ENCODE measurements around the gene FILIP1L. TPM values are rescaled to one million over a fixed set of nuclear protein-coding genes. Genes with fewer than 3 reads are reported as not detected.

The FILIP1L gene
- total RNA-seq, 1 experiment from 2014 or later = 4.3 TPM

DNA sequence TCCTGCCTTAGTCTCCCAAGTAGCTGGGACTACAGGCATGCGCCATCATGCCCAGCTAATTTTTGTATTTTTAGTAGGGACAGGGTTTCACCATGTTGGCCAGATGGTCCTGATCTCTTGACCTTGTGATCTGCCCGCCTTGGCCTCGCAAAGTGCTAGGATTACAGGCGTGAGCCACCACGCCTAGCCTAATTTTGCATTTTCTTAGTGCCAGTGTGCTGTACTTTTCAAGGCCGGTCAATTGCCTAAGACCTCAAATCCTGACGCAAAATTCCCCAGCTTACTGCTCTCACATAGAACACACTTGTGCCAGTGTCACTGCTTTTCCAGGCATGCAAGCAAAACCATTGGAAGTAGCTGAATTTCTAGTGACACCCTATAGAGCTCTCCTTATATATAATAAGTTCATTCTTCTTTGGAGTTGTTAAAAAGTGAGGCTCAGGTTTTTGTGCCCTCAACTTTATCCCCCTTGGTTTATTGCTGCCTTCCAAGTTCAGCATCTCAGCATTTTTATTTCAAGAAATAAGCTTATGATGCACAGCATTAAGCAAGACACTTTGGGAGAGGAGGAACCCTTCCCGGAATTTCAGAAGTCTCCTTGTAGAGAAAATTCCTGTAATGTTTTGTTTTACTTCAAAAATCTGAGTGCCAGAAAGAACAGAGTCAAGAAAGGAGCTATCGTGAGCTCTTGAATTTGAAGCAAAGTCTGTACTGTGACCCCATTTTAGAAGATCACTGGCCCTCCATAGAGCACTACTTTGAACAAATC is 93.2 kb downstream of the FILIP1L start:
- Histone ChIP-seq H3K4me1 (ENCODE audit: insufficient read depth, low read length, poor library complexity, severe bottlenecking) (no peaks in the 10 kb centered on the region), H3K27me3 (replicated peaks; ENCODE audit: insufficient read depth, low read depth, low read length, poor library complexity) (no peaks in the 10 kb centered on the region), H3K9me3 (ENCODE audit: low read depth, low read length, poor library complexity, severe bottlenecking) (no peaks in the 10 kb centered on the region), H3K4me3 (ENCODE audit: low read depth, low read length, poor library complexity, severe bottlenecking) (no peak overlapping the region), H3K36me3 (ENCODE audit: insufficient read depth, low read length, poor library complexity, severe bottlenecking) (no peaks in the 10 kb centered on the region), H3K27ac (ENCODE audit: low read depth, low read length, poor library complexity, severe bottlenecking) (no peak overlapping the region)
- no TSS peak for BruUV-seq (replicated peaks)
- TF ChIP-seq, protein P1, sequence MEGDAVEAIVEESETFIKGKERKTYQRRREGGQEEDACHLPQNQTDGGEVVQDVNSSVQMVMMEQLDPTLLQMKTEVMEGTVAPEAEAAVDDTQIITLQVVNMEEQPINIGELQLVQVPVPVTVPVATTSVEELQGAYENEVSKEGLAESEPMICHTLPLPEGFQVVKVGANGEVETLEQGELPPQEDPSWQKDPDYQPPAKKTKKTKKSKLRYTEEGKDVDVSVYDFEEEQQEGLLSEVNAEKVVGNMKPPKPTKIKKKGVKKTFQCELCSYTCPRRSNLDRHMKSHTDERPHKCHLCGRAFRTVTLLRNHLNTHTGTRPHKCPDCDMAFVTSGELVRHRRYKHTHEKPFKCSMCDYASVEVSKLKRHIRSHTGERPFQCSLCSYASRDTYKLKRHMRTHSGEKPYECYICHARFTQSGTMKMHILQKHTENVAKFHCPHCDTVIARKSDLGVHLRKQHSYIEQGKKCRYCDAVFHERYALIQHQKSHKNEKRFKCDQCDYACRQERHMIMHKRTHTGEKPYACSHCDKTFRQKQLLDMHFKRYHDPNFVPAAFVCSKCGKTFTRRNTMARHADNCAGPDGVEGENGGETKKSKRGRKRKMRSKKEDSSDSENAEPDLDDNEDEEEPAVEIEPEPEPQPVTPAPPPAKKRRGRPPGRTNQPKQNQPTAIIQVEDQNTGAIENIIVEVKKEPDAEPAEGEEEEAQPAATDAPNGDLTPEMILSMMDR (conservative IDR thresholded peaks at IDR 0.05; ENCODE audit: low read depth, low read length) = no peak
- no peak for TF ChIP-seq EZH2 (IDR thresholded peaks at IDR 0.05; ENCODE audit: borderline replicate concordance, low read depth, low read length, poor library complexity, severe bottlenecking)
- ChIA-PET POLR2A (ENCODE audit: low non-redundant PET) (no interaction called here), CTCF (no interaction called here)
- intact Hi-C loops (cut with micrococcal nuclease; ENCODE audit: unreplicated experiment) = no loop called here
- DNase-seq (ENCODE audit: low spot score) = no peak

DNA sequence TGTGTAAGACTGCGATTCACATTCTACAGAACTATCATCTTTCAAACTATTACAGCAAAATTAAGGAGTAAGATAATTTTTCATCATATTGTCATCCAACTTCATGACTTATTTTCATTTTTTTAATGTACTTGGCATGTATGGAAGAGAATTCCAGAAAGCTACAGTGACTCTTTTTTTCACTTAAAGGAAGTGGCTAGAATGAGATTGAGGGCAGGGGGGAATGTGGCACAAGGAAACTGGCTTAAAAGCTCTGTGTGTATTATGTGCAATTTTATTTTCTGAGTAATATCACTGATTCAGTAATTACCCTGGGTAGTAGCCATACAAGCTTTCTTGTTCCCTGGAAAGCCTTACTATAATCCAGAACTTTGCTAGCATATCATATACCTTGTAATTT is 94.6 kb downstream of the FILIP1L start:
- Histone ChIP-seq H3K4me1 (ENCODE audit: insufficient read depth, low read length, poor library complexity, severe bottlenecking) (no peaks in the 10 kb centered on the region), H3K4me3 (ENCODE audit: low read depth, low read length, poor library complexity, severe bottlenecking) (no peak overlapping the region), H3K9me3 (ENCODE audit: low read depth, low read length, poor library complexity, severe bottlenecking) (peaks cover 5% of the 10 kb centered on the region), H3K36me3 (ENCODE audit: insufficient read depth, low read length, poor library complexity, severe bottlenecking) (no peaks in the 10 kb centered on the region), H3K27ac (ENCODE audit: low read depth, low read length, poor library complexity, severe bottlenecking) (no peak overlapping the region), H3K27me3 (replicated peaks; ENCODE audit: insufficient read depth, low read depth, low read length, poor library complexity) (no peaks in the 10 kb centered on the region)
- intact Hi-C loops (cut with micrococcal nuclease; ENCODE audit: unreplicated experiment) = no loop called here
- no TSS peak for BruUV-seq (replicated peaks)
- ChIA-PET CTCF (no interaction called here), POLR2A (ENCODE audit: low non-redundant PET) (interaction anchor here (0.6 kb wide), 1 partner anchor 139 kb away, joined by 3 read pairs; no protein-coding TSS in a partner anchor)
- TF ChIP-seq EZH2 (IDR thresholded peaks at IDR 0.05; ENCODE audit: borderline replicate concordance, low read depth, low read length, poor library complexity, severe bottlenecking) = no peak
- TF ChIP-seq, protein P1 (conservative IDR thresholded peaks at IDR 0.05; ENCODE audit: low read depth, low read length) = no peak
- no peak for DNase-seq (ENCODE audit: low spot score)

DNA sequence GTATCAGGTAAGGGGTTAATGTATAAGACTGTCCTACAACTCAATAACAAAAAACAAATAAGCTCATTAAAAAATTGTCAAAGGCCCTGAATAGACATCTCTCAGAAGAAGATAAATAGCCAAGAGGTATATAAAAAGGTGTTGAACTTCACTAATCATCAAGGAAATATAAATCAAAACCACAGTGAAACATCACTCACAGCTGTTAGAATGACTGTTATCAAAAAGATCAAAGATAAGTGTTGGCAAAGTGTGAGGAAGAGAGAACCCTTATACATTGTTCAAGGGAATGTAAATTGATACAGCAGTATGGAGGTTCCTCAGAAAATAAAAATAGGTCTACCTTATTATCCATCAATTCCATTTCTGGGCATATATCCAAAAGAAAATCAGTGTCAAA is 95.5 kb downstream of the FILIP1L start:
- no TSS peak for BruUV-seq (replicated peaks)
- CTCF ChIA-PET = no interaction called here

More for the DNA sequence above, 95.5 kb downstream of the FILIP1L start:
- Histone ChIP-seq H3K9me3 (ENCODE audit: low read depth, low read length, poor library complexity, severe bottlenecking) (peaks cover 5% of the 10 kb centered on the region), H3K4me3 (ENCODE audit: low read depth, low read length, poor library complexity, severe bottlenecking) (no peak overlapping the region), H3K27me3 (replicated peaks; ENCODE audit: insufficient read depth, low read depth, low read length, poor library complexity) (no peaks in the 10 kb centered on the region), H3K27ac (ENCODE audit: low read depth, low read length, poor library complexity, severe bottlenecking) (no peak overlapping the region), H3K4me1 (ENCODE audit: insufficient read depth, low read length, poor library complexity, severe bottlenecking) (no peaks in the 10 kb centered on the region), H3K36me3 (ENCODE audit: insufficient read depth, low read length, poor library complexity, severe bottlenecking) (no peaks in the 10 kb centered on the region)
- POLR2A ChIA-PET (ENCODE audit: low non-redundant PET) = no interaction called here
- no peak for TF ChIP-seq EZH2 (IDR thresholded peaks at IDR 0.05; ENCODE audit: borderline replicate concordance, low read depth, low read length, poor library complexity, severe bottlenecking)
- TF ChIP-seq, protein P1 (conservative IDR thresholded peaks at IDR 0.05; ENCODE audit: low read depth, low read length) = no peak
- no peak for DNase-seq (ENCODE audit: low spot score)
- intact Hi-C loops (cut with micrococcal nuclease; ENCODE audit: unreplicated experiment) = no loop called here
